K562 (cell line): ENCODE data around the gene DDIT3.

Experiments used
- FIP1L1 ChIP-seq: fragments of 200-400 bp; formaldehyde crosslinking; IDR thresholded peaks from 2 replicates; pipeline ENCODE4 v1.6.1; 2018; ENCODE audit warnings: mild to moderate bottlenecking, low read depth, low read length; ENCODE audit not compliant: poor library complexity, severe bottlenecking
- TCF7L2 ChIP-seq: fragments of 150-350 bp; IDR thresholded peaks from 2 replicates; pipeline ENCODE4 v1.6.1; 2016; ENCODE audit warnings: low read depth, mild to moderate bottlenecking, low read length, moderate library complexity
- TF ChIP-seq, protein P1 (sequence below), 3 experiments: IDR thresholded peaks in 2 of 3; conservative IDR thresholded peaks in 1 of 3; 2 replicates each; pipeline ENCODE4 v1.5.1; 2011 to 2012; ENCODE audit warnings: low read length in 3 of 3, mild to moderate bottlenecking in 3 of 3, control low read depth in 2 of 3, improper control_type of control experiment in 1 of 3, inconsistent platforms in 1 of 3, low read depth in 1 of 3, mixed read lengths in 1 of 3, moderate library complexity in 1 of 3; ENCODE audit not compliant: insufficient read depth in 2 of 3
- TF ChIP-seq, protein P2 (sequence below), 2 experiments: fragments of 450-650 bp in 1 of 2; sonication (generic) in 1 of 2; formaldehyde crosslinking in 1 of 2; IDR thresholded peaks; 2 replicates each; pipeline versions ENCODE4 v1.7.1 to v1.9.0; 2016 to 2022; ENCODE audit warnings: inconsistent platforms in 1 of 2, mild to moderate bottlenecking in 1 of 2, missing genetic modification reagents in 1 of 2

DNA sequence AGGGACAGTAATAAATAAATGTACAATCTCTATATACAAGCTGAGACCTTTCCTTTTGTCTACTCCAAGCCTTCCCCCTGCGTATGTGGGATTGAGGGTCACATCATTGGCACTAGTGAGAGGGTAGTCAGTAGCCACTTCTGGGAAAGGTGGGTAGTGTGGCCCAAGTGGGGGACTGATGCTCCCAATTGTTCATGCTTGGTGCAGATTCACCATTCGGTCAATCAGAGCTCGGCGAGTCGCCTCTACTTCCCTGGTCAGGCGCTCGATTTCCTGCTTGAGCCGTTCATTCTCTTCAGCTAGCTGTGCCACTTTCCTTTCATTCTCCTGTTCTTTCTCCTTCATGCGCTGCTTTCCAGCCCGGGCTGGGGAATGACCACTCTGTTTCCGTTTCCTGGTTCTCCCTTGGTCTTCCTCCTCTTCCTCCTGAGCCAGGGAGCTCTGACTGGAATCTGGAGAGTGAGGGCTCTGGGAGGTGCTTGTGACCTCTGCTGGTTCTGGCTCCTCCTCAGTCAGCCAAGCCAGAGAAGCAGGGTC lies 3.6 kb downstream of the DDIT3 start:
- TF ChIP-seq FIP1L1 (no peak), TCF7L2 (no peak)
- TF ChIP-seq, protein P1, sequence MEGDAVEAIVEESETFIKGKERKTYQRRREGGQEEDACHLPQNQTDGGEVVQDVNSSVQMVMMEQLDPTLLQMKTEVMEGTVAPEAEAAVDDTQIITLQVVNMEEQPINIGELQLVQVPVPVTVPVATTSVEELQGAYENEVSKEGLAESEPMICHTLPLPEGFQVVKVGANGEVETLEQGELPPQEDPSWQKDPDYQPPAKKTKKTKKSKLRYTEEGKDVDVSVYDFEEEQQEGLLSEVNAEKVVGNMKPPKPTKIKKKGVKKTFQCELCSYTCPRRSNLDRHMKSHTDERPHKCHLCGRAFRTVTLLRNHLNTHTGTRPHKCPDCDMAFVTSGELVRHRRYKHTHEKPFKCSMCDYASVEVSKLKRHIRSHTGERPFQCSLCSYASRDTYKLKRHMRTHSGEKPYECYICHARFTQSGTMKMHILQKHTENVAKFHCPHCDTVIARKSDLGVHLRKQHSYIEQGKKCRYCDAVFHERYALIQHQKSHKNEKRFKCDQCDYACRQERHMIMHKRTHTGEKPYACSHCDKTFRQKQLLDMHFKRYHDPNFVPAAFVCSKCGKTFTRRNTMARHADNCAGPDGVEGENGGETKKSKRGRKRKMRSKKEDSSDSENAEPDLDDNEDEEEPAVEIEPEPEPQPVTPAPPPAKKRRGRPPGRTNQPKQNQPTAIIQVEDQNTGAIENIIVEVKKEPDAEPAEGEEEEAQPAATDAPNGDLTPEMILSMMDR (IDR thresholded peaks at IDR 0.05 in 2 of 3, conservative IDR thresholded peaks at IDR 0.05 in 1 of 3; ENCODE audit: insufficient read depth in 2 of 3, low read depth in 1 of 3, low read length in 3 of 3) = no peak
- TF ChIP-seq, protein P2, sequence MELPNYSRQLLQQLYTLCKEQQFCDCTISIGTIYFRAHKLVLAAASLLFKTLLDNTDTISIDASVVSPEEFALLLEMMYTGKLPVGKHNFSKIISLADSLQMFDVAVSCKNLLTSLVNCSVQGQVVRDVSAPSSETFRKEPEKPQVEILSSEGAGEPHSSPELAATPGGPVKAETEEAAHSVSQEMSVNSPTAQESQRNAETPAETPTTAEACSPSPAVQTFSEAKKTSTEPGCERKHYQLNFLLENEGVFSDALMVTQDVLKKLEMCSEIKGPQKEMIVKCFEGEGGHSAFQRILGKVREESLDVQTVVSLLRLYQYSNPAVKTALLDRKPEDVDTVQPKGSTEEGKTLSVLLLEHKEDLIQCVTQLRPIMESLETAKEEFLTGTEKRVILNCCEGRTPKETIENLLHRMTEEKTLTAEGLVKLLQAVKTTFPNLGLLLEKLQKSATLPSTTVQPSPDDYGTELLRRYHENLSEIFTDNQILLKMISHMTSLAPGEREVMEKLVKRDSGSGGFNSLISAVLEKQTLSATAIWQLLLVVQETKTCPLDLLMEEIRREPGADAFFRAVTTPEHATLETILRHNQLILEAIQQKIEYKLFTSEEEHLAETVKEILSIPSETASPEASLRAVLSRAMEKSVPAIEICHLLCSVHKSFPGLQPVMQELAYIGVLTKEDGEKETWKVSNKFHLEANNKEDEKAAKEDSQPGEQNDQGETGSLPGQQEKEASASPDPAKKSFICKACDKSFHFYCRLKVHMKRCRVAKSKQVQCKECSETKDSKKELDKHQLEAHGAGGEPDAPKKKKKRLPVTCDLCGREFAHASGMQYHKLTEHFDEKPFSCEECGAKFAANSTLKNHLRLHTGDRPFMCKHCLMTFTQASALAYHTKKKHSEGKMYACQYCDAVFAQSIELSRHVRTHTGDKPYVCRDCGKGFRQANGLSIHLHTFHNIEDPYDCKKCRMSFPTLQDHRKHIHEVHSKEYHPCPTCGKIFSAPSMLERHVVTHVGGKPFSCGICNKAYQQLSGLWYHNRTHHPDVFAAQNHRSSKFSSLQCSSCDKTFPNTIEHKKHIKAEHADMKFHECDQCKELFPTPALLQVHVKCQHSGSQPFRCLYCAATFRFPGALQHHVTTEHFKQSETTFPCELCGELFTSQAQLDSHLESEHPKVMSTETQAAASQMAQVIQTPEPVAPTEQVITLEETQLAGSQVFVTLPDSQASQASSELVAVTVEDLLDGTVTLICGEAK (IDR thresholded peaks at IDR 0.05) = no peak
- TF ChIP-seq, protein P2 (CRISPR knock-in tag; IDR thresholded peaks at IDR 0.05) = no peak
